ENCODE measurements around the gene FRMD3.

Gene FRMD3

GRCh38 chr9:83563360-83563759, 25.2 kb upstream of the FRMD3 start:
- no peak for DNase-seq (ENCODE audit: low spot score)
- Histone ChIP-seq H3K27me3 (ENCODE audit: control insufficient read depth in 3 of 3, insufficient read depth in 3 of 3, low read depth in 1 of 3, low read length in 3 of 3) (no peaks in the 10 kb centered on the region), H3K27ac (replicated peaks; ENCODE audit: low read length) (no peak overlapping the region), H2BK120ac (ENCODE audit: low read depth, low read length) (no peak overlapping the region), H3K23ac (ENCODE audit: low read depth, low read length, poor library complexity) (no peak overlapping the region), H2BK15ac (ENCODE audit: low read length) (no peak overlapping the region), H3K4me2 (ENCODE audit: insufficient read depth, low read length, poor library complexity, severe bottlenecking) (no peak overlapping the region), H2BK5ac (ENCODE audit: low read length) (no peak overlapping the region), H4K91ac (ENCODE audit: low read depth, low read length, poor library complexity) (no peak overlapping the region), H3K4ac (ENCODE audit: low read length) (no peak overlapping the region), H3K4me1 (ENCODE audit: control insufficient read depth in 2 of 2, insufficient read depth in 1 of 2, low read depth in 1 of 2, low read length in 2 of 2) (no peaks in the 10 kb centered on the region), H3K9me3 (replicated peaks in 1 of 2; ENCODE audit: control insufficient read depth in 2 of 2, insufficient read depth in 1 of 2, low read depth in 1 of 2, low read length in 2 of 2) (no peaks in the 10 kb centered on the region), H2BK12ac (ENCODE audit: low read length) (no peak overlapping the region), H3K36me3 (replicated peaks in 1 of 2; ENCODE audit: control insufficient read depth in 2 of 2, insufficient read depth in 2 of 2, low read length in 2 of 2) (no peaks in the 10 kb centered on the region), H3K9ac (ENCODE audit: low read depth, low read length, poor library complexity) (no peak overlapping the region), H3K4me3 (ENCODE audit: low read length in 2 of 2) (no peak overlapping the region), H2AK5ac (ENCODE audit: low read depth, low read length) (no peak overlapping the region), H2AFZ (ENCODE audit: low read length) (no peak overlapping the region), H3K14ac (ENCODE audit: low read length) (no peak overlapping the region), H3K79me1 (ENCODE audit: low read depth, low read length) (no peaks in the 10 kb centered on the region), H3K18ac (ENCODE audit: low read length) (no peak overlapping the region), H4K8ac (ENCODE audit: low read depth, low read length) (no peak overlapping the region)
- no CpG with 5 or more reads among the region's 2 CpGs for WGBS, 2 donors (ENCODE audit: extremely low coverage in 2 of 2, insufficient read length in 2 of 2, insufficient replicate concordance in 1 of 2)

- Histone ChIP-seq H3K27ac (replicated peaks; ENCODE audit: low read length) (no peak overlapping the region), H3K4me1 (ENCODE audit: control insufficient read depth in 2 of 2, insufficient read depth in 1 of 2, low read depth in 1 of 2, low read length in 2 of 2) (no peaks in the 10 kb centered on the region), H2AK5ac (ENCODE audit: low read depth, low read length) (no peak overlapping the region), H3K36me3 (replicated peaks in 1 of 2; ENCODE audit: control insufficient read depth in 2 of 2, insufficient read depth in 2 of 2, low read length in 2 of 2) (no peaks in the 10 kb centered on the region), H2BK12ac (ENCODE audit: low read length) (no peak overlapping the region), H2AFZ (ENCODE audit: low read length) (no peak overlapping the region), H3K4ac (ENCODE audit: low read length) (no peak overlapping the region), H3K79me1 (ENCODE audit: low read depth, low read length) (no peaks in the 10 kb centered on the region), H3K23ac (ENCODE audit: low read depth, low read length, poor library complexity) (no peak overlapping the region), H3K4me2 (ENCODE audit: insufficient read depth, low read length, poor library complexity, severe bottlenecking) (no peak overlapping the region), H3K18ac (ENCODE audit: low read length) (no peak overlapping the region), H3K9me3 (replicated peaks in 1 of 2; ENCODE audit: control insufficient read depth in 2 of 2, insufficient read depth in 1 of 2, low read depth in 1 of 2, low read length in 2 of 2) (no peaks in the 10 kb centered on the region), H3K9ac (ENCODE audit: low read depth, low read length, poor library complexity) (no peak overlapping the region), H3K27me3 (ENCODE audit: control insufficient read depth in 3 of 3, insufficient read depth in 3 of 3, low read depth in 1 of 3, low read length in 3 of 3) (no peaks in the 10 kb centered on the region), H4K91ac (ENCODE audit: low read depth, low read length, poor library complexity) (no peak overlapping the region), H2BK5ac (ENCODE audit: low read length) (no peak overlapping the region), H2BK15ac (ENCODE audit: low read length) (no peak overlapping the region), H3K14ac (ENCODE audit: low read length) (no peak overlapping the region), H2BK120ac (ENCODE audit: low read depth, low read length) (no peak overlapping the region), H4K8ac (ENCODE audit: low read depth, low read length) (no peak overlapping the region), H3K4me3 (ENCODE audit: low read length in 2 of 2) (no peak overlapping the region)
- DNase-seq (ENCODE audit: low spot score) = no peak
- WGBS, 2 donors (ENCODE audit: extremely low coverage in 2 of 2, insufficient read length in 2 of 2, insufficient replicate concordance in 1 of 2) = no CpG with 5 or more reads among the region's 7 CpGs
These were observed 22.1 kb upstream of the FRMD3 start for GRCh38 chr9:83560169-83560826.

GRCh38 chr9:83557771-83558170, 19.6 kb upstream of the FRMD3 start:
- no peaks in the 10 kb centered on the region for H3K27me3 ChIP-seq (ENCODE audit: control insufficient read depth in 3 of 3, insufficient read depth in 3 of 3, low read depth in 1 of 3, low read length in 3 of 3)
- H2BK15ac ChIP-seq (ENCODE audit: low read length) = no peak overlapping the region
- H2AK5ac ChIP-seq (ENCODE audit: low read depth, low read length) = no peak overlapping the region
- DNase-seq (ENCODE audit: low spot score) = no peak
- H4K8ac ChIP-seq (ENCODE audit: low read depth, low read length) = no peak overlapping the region
- H3K4ac ChIP-seq (ENCODE audit: low read length) = no peak overlapping the region
- H3K14ac ChIP-seq (ENCODE audit: low read length) = no peak overlapping the region
- H2AFZ ChIP-seq (ENCODE audit: low read length) = no peak overlapping the region
- H2BK5ac ChIP-seq (ENCODE audit: low read length) = no peak overlapping the region
- H3K4me3 ChIP-seq (ENCODE audit: low read length in 2 of 2) = no peak overlapping the region
- H3K4me2 ChIP-seq (ENCODE audit: insufficient read depth, low read length, poor library complexity, severe bottlenecking) = no peak overlapping the region
- no peaks in the 10 kb centered on the region for H3K79me1 ChIP-seq (ENCODE audit: low read depth, low read length)
- no peak overlapping the region for H2BK12ac ChIP-seq (ENCODE audit: low read length)
- no peak overlapping the region for H4K91ac ChIP-seq (ENCODE audit: low read depth, low read length, poor library complexity)
- H2BK120ac ChIP-seq (ENCODE audit: low read depth, low read length) = no peak overlapping the region
- H3K23ac ChIP-seq (ENCODE audit: low read depth, low read length, poor library complexity) = no peak overlapping the region
- no peak overlapping the region for H3K18ac ChIP-seq (ENCODE audit: low read length)
- H3K36me3 ChIP-seq (replicated peaks in 1 of 2; ENCODE audit: control insufficient read depth in 2 of 2, insufficient read depth in 2 of 2, low read length in 2 of 2) = no peaks in the 10 kb centered on the region
- H3K4me1 ChIP-seq (ENCODE audit: control insufficient read depth in 2 of 2, insufficient read depth in 1 of 2, low read depth in 1 of 2, low read length in 2 of 2) = no peaks in the 10 kb centered on the region
- H3K9ac ChIP-seq (ENCODE audit: low read depth, low read length, poor library complexity) = no peak overlapping the region
- no peaks in the 10 kb centered on the region for H3K9me3 ChIP-seq (replicated peaks in 1 of 2; ENCODE audit: control insufficient read depth in 2 of 2, insufficient read depth in 1 of 2, low read depth in 1 of 2, low read length in 2 of 2)
- H3K27ac ChIP-seq (replicated peaks; ENCODE audit: low read length) = no peak overlapping the region

- no peaks in the 10 kb centered on the region for H3K27me3 ChIP-seq (ENCODE audit: control insufficient read depth in 3 of 3, insufficient read depth in 3 of 3, low read depth in 1 of 3, low read length in 3 of 3)
- no peaks in the 10 kb centered on the region for H3K36me3 ChIP-seq (replicated peaks in 1 of 2; ENCODE audit: control insufficient read depth in 2 of 2, insufficient read depth in 2 of 2, low read length in 2 of 2)
These were observed 19.1 kb upstream of the FRMD3 start for GRCh38 chr9:83557317-83557716.

More at GRCh38 chr9:83557317-83557716, 19.1 kb upstream of the FRMD3 start:
- Histone ChIP-seq H3K27ac (replicated peaks; ENCODE audit: low read length) (no peak overlapping the region), H2BK5ac (ENCODE audit: low read length) (no peak overlapping the region), H2BK15ac (ENCODE audit: low read length) (no peak overlapping the region), H3K23ac (ENCODE audit: low read depth, low read length, poor library complexity) (no peak overlapping the region), H3K9me3 (replicated peaks in 1 of 2; ENCODE audit: control insufficient read depth in 2 of 2, insufficient read depth in 1 of 2, low read depth in 1 of 2, low read length in 2 of 2) (no peaks in the 10 kb centered on the region), H2BK120ac (ENCODE audit: low read depth, low read length) (no peak overlapping the region), H3K14ac (ENCODE audit: low read length) (no peak overlapping the region), H3K4ac (ENCODE audit: low read length) (no peak overlapping the region), H3K4me2 (ENCODE audit: insufficient read depth, low read length, poor library complexity, severe bottlenecking) (no peak overlapping the region), H2AFZ (ENCODE audit: low read length) (no peak overlapping the region), H4K91ac (ENCODE audit: low read depth, low read length, poor library complexity) (no peak overlapping the region), H3K4me3 (ENCODE audit: low read length in 2 of 2) (no peak overlapping the region), H4K8ac (ENCODE audit: low read depth, low read length) (no peak overlapping the region), H3K9ac (ENCODE audit: low read depth, low read length, poor library complexity) (no peak overlapping the region), H3K4me1 (ENCODE audit: control insufficient read depth in 2 of 2, insufficient read depth in 1 of 2, low read depth in 1 of 2, low read length in 2 of 2) (no peaks in the 10 kb centered on the region), H3K79me1 (ENCODE audit: low read depth, low read length) (no peaks in the 10 kb centered on the region), H3K18ac (ENCODE audit: low read length) (no peak overlapping the region), H2BK12ac (ENCODE audit: low read length) (no peak overlapping the region), H2AK5ac (ENCODE audit: low read depth, low read length) (no peak overlapping the region)
- no peak for DNase-seq (ENCODE audit: low spot score)
- WGBS, 2 donors (ENCODE audit: extremely low coverage in 2 of 2, insufficient read length in 2 of 2, insufficient replicate concordance in 1 of 2) = no CpG with 5 or more reads among the region's 1 CpG

Data from neuronal stem cell (in vitro differentiated cells).